A549 (cell line): ENCODE measurements around the gene CX3CL1.
"Not testable (repeated sequence)": the region's sequence is repeated elsewhere in the genome, so short reads cannot be mapped to it uniquely, and the experiment has no call there.

Experiments used
- CTCF ChIP-seq: fragments of >200 bp; sonication (Bioruptor Twin); formaldehyde crosslinking; IDR thresholded peaks from 3 replicates; pipeline ENCODE4 v1.5.1; 2016
- EP300 ChIP-seq, 2 experiments: fragments of >200 bp; sonication (Bioruptor Twin); formaldehyde crosslinking; IDR thresholded peaks; 2 replicates in 1 of 2; 3 replicates in 1 of 2; pipeline ENCODE4 v1.6.1; 2016 to 2017
- FOSL2 ChIP-seq, 2 experiments: fragments of 450-650 bp in 1 of 2; fragments of >200 bp in 1 of 2; sonication (Bioruptor Twin) in 1 of 2; formaldehyde crosslinking; IDR thresholded peaks; 2 replicates each; pipeline versions ENCODE4 v1.5.0 to v1.6.1; 2016 to 2020; ENCODE audit warnings: mild to moderate bottlenecking in 1 of 2, moderate library complexity in 1 of 2
- NFE2L2 ChIP-seq: fragments of 150-350 bp; conservative IDR thresholded peaks from 2 replicates; pipeline ENCODE4 v1.6.1; 2014; ENCODE audit warnings: low read length
- PBX3 ChIP-seq: IDR thresholded peaks from 2 replicates; pipeline ENCODE4 v1.6.1; 2012
- RFX5 ChIP-seq: fragments of 450-650 bp; IDR thresholded peaks from 2 replicates; pipeline ENCODE4 v1.7.1; 2014; ENCODE audit warnings: antibody characterized with exemption, mild to moderate bottlenecking, moderate library complexity

DNA sequence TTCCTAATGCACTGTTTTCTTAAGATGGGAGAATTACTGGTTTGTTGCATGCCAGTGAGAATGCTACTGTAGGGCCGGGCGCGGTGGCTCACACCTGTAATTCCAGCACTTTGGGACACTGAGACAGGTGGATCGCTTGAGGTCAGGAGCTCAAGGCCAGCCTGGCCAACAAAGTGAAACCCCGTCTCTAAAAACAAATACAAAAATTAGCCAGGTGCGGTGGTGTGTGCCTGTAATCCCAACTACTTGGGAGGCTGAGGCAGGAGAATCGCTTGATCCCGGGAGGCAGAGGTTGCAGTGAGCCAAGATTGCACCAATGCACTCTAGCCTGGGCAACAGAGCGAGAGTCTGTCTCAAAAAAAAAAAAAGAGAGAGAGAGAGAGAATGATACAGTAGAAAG lies 29.7 kb upstream of the CX3CL1 start:
- TF ChIP-seq EP300 (IDR thresholded peaks at IDR 0.05); FOSL2 (IDR thresholded peaks at IDR 0.05); FOSL2 (CRISPR knock-in tag; IDR thresholded peaks at IDR 0.05); NFE2L2; CTCF; PBX3; RFX5: not testable (repeated sequence)
